Activated CD4-positive, alpha-beta T cell treated with anti-CD3 and anti-CD28 coated beads, Interleukin-2, amount 10 ng/mL, durations not matched to agents 7 days and 5 days (primary cell): ENCODE data around the gene CNOT8. TPM values are rescaled to one million over a fixed set of nuclear protein-coding genes. Genes with fewer than 3 reads are reported as not detected.
A peak's percentile ranks its signal among the peaks of the same experiment; 100 is the strongest.
"Not testable (repeated sequence)": the region's sequence is repeated elsewhere in the genome, so short reads cannot be mapped to it uniquely, and the experiment has no call there.

Experiments
- CTCF ChIA-PET: fragments of 350-600 bp; sonication (Branson Sonifier 250); formaldehyde crosslinking; loops from one replicate; lab custom pipeline; 2021; ENCODE audit warnings: antibody characterized with exemption; lab: Charles Lee
- POLR2A ChIA-PET: fragments of 350-600 bp; sonication (Branson Sonifier 250); formaldehyde crosslinking; loops from one replicate; lab custom pipeline; 2021; ENCODE audit warnings: antibody characterized with exemption; lab: Charles Lee
- DNase-seq: peaks from one replicate; pipeline ENCODE4 v3.0.0-alpha.2; 2020
- H3K27ac Mint-ChIP-seq: one replicate; pipeline ENCODE4 v1.8.0; 2021; ENCODE audit warnings: mild to moderate bottlenecking, moderate library complexity, mixed read lengths
- H3K27me3 Mint-ChIP-seq: one replicate; pipeline ENCODE4 v1.8.0; 2021; ENCODE audit warnings: mixed read lengths
- H3K36me3 Mint-ChIP-seq: one replicate; pipeline ENCODE4 v1.8.0; 2021; ENCODE audit warnings: low read depth, mixed read lengths
- H3K4me1 Mint-ChIP-seq: one replicate; pipeline ENCODE4 v1.8.0; 2021; ENCODE audit warnings: mixed read lengths
- H3K4me3 Mint-ChIP-seq: one replicate; pipeline ENCODE4 v1.8.0; 2021; ENCODE audit warnings: mild to moderate bottlenecking, moderate library complexity, mixed read lengths
- H3K9me3 Mint-ChIP-seq: one replicate; pipeline ENCODE4 v1.8.0; 2021; ENCODE audit warnings: mixed read lengths
- total RNA-seq, 2 experiments: library from RNA; stranded (reverse); gene quantifications; one replicate each; pipeline ENCODE4 v1.2.3, GENCODE V29; 2021

The CNOT8 gene
- total RNA-seq, 2 experiments from 2014 or later, result 78.7 to 84.7 TPM

DNA sequence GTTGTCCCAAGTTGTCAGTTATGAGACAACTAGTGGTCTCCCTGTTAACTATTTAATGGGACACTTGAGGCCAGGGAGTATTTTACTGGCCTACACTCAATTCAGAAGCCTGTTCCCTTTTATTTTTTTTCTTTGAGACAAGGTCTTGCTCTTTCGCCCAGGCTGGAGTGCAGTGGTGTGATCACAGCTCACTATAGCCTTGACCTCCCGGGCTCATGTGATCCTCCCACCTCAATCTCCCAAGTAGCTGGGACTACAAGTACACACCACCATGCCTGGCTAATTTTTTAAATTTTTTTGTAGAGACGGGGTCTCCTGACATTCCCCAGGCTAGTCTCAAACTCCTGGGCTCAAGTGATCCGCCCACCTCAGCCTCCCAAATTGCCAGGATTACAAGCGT is 35.5 kb upstream of the CNOT8 start:
- H3K27ac Mint-ChIP-seq, DNase-seq, H3K9me3 Mint-ChIP-seq, H3K4me3 Mint-ChIP-seq, H3K27me3 Mint-ChIP-seq, POLR2A ChIA-PET: not testable (repeated sequence)
- Mint-ChIP-seq H3K36me3 (peaks cover 30% of the 10 kb centered on the region), H3K4me1 (peaks cover 35% of the 10 kb centered on the region)
- CTCF ChIA-PET, result interaction anchor here (3.2 kb wide), 1 partner anchor 10 kb away, joined by 14 read pairs; no protein-coding TSS in a partner anchor

DNA sequence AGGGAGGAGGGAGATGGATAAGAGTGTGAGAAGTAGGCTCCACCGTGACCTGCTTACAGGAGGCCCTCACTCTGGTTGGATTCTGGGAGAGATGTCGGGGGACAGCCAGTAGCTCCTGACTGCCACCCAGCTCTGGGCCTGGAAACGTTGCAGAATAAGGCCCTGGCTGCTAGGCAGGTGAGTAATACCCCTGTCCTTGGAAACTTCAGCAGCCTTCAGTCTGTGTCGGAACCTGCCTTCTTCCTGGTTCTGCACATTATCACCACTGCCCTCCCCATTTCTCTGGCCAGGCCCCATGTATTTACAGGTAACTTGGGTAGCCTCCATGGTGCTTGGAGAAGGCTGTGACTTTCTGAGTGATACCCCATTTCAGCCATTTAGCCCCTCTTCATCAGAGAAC is 34.8 kb upstream of the CNOT8 start:
- Mint-ChIP-seq H3K4me1 (peaks cover 41% of the 10 kb centered on the region), H3K27ac (no peak overlapping the region), H3K4me3 (no peak overlapping the region), H3K9me3 (no peaks in the 10 kb centered on the region), H3K27me3 (no peaks in the 10 kb centered on the region), H3K36me3 (peaks cover 33% of the 10 kb centered on the region)
- DNase-seq, result no peak
- CTCF ChIA-PET, result interaction anchor here (0.5 to 3.2 kb wide), 2 partner anchors 10 to 78 kb away, joined by 4 to 14 read pairs; no protein-coding TSS in a partner anchor
- POLR2A ChIA-PET, result interaction anchor here (0.6 kb wide), 1 partner anchor 127 kb away, joined by 10 read pairs; no protein-coding TSS in a partner anchor

DNA sequence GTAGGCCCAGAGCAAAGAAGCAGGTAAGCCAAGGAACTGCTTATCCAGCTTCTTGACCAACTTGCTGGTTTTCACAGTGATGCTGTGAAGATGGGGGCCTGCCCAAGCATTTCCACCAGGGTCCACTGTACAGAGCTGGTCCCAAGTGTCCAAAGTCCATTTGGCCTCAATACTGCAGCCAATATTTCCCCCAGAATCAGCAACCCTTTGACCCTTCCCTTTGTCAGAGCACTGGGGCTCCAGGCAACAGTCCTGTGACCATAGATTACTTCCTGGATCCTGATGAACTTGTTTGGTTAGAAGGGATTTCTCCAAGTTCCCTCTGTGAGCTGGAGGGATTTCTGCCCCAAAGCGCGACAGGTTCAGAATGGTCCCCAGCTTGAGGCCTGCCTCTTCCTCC is 34.4 kb upstream of the CNOT8 start:
- no peaks in the 10 kb centered on the region for H3K9me3 Mint-ChIP-seq

DNA sequence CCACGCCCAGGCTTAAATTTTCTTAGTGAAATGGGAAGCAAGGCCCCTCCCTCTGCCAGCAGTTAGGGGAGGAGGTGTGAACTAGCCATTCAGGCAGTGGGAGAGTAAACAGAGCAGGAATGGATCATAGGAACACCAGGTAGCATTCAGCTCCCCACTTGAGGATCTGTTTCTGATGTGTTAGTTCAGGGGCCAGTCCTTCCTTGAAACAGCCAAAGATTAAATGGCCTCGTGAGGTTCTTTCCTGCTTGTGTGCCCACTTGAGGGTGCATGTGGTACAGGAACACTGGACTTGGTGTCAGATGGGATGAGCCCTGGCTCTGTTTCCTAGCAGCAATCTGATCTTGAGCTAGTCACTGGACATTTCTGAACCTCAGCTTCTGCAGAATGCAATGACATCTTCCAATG is 29.2 kb upstream of the CNOT8 start:
- peaks cover 35% of the 10 kb centered on the region for H3K36me3 Mint-ChIP-seq
- H3K27me3 Mint-ChIP-seq, result no peaks in the 10 kb centered on the region
- no peak for DNase-seq
- ChIA-PET CTCF (interaction anchor here (1.4 kb wide), 2 partner anchors 12 to 28 kb away, joined by 3 read pairs; no protein-coding TSS in a partner anchor), POLR2A (no interaction called here)
- H3K4me1 Mint-ChIP-seq, result peaks cover 54% of the 10 kb centered on the region
- H3K27ac Mint-ChIP-seq, result peak overlapping the region; percentile 89
- H3K4me3 Mint-ChIP-seq, result peak overlapping the region; percentile 45
- H3K9me3 Mint-ChIP-seq, result no peaks in the 10 kb centered on the region

More for the DNA sequence above, 34.4 kb upstream of the CNOT8 start:
- peaks cover 40% of the 10 kb centered on the region for H3K4me1 Mint-ChIP-seq
- H3K27me3 Mint-ChIP-seq, result no peaks in the 10 kb centered on the region
- H3K4me3 Mint-ChIP-seq, result no peak overlapping the region
- POLR2A ChIA-PET, result interaction anchor here (0.6 kb wide), 1 partner anchor 127 kb away, joined by 10 read pairs; no protein-coding TSS in a partner anchor
- peaks cover 34% of the 10 kb centered on the region for H3K36me3 Mint-ChIP-seq
- no peak for DNase-seq
- CTCF ChIA-PET, result interaction anchor here (1.5 to 3.2 kb wide), 2 partner anchors 9 to 17 kb away, joined by 4 to 14 read pairs; no protein-coding TSS in a partner anchor
- peak overlapping the region; percentile 31 for H3K27ac Mint-ChIP-seq

DNA sequence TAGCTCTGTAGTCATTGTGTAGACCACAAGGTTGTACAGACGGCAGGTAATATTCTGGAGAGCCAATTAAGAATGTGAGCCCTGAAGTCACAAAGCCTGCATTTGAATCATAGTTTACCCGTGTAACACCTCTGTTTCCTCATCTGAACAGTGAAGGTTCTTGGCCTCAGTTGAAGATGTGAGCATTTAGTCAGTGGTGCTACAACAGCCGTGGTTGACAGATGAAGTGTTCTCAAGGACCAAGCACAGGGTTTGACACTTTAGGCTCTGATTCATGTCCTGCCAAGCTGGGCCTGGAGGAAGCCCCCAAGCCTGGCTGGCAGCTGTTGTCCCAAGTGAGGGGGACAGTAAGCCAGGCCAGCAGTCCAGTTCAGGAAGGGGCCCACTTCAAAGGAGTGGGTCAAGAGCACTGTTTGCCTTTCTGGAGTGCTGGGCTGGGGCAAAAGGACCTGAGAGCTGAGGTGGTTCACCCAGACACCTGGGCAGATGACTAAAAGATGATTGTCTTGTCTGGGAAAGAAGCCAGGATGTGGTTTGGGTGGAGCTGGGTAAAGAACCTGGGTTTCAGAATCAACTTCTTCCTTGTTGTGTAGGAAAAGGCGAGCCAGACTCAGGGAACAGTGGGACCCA is 28.7 kb upstream of the CNOT8 start:
- H3K4me1 Mint-ChIP-seq, result peaks cover 58% of the 10 kb centered on the region
- POLR2A ChIA-PET, result interaction anchor here (0.5 kb wide), 1 partner anchor 16 kb away, joined by 3 read pairs; no protein-coding TSS in a partner anchor
- peaks cover 33% of the 10 kb centered on the region for H3K36me3 Mint-ChIP-seq
- peak overlapping the region; percentile 89 for H3K27ac Mint-ChIP-seq
- DNase-seq, result peak; percentile 52
- H3K4me3 Mint-ChIP-seq, result peak overlapping the region; percentile 45
- H3K27me3 Mint-ChIP-seq, result no peaks in the 10 kb centered on the region
- H3K9me3 Mint-ChIP-seq, result no peaks in the 10 kb centered on the region
- CTCF ChIA-PET, result interaction anchor here (1.0 to 1.4 kb wide), 4 partner anchors 12 to 28 kb away, joined by 3 to 4 read pairs (median 3); no protein-coding TSS in a partner anchor

DNA sequence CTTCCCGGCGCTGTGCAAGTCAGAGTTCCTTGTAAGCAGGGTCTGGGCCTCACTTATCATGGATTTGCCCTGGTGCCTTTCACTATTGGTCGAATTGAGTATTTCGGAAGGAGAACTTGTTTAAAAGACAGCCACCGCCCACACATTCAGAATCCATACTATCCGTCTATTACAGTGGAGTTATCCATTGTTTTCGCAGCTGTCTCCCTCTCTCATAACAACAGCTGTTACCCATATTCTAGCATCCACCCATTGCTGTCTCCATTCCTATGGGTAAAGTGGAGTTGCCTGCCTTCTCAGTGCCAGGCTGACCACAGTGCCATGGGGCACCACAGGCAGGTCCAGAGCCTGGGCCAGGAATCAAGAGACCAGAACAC is 28.2 kb upstream of the CNOT8 start:
- Mint-ChIP-seq H3K4me1 (peaks cover 59% of the 10 kb centered on the region), H3K36me3 (peaks cover 32% of the 10 kb centered on the region), H3K4me3 (peak overlapping the region; percentile 45), H3K9me3 (no peaks in the 10 kb centered on the region), H3K27me3 (no peaks in the 10 kb centered on the region), H3K27ac (peak overlapping the region; percentile 89)
- CTCF ChIA-PET, result interaction anchor here (1.0 to 1.4 kb wide), 3 partner anchors 17 to 27 kb away, joined by 3 to 4 read pairs (median 3); no protein-coding TSS in a partner anchor
- no peak for DNase-seq
- POLR2A ChIA-PET, result interaction anchor here (0.5 kb wide), 1 partner anchor 15 kb away, joined by 3 read pairs; no protein-coding TSS in a partner anchor

DNA sequence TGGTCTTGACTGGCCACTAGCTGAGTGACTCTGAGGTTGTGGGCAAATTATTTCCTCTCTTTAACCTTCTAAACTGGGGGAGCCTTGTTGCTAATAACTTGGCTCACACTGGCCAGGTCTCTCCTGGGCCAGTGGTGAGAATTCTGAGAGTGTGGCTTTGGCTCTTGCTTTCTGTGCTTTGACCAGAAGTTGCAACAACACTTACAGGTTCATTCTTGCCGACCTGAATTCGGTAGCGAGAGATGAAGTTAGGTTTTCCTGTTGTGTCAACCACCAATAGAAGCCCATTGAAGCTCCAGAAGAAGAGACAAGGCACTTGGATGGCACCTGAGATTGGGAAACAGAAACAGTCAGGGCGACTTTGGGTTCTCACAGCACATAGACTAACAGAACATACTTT is 27.8 kb upstream of the CNOT8 start:
- DNase-seq, result no peak
- Mint-ChIP-seq H3K9me3 (no peaks in the 10 kb centered on the region), H3K27me3 (no peaks in the 10 kb centered on the region), H3K4me3 (no peak overlapping the region), H3K27ac (peak overlapping the region; percentile 89), H3K4me1 (peaks cover 58% of the 10 kb centered on the region), H3K36me3 (peaks cover 31% of the 10 kb centered on the region)
- POLR2A ChIA-PET, result no interaction called here
- CTCF ChIA-PET, result interaction anchor here (1.0 to 1.4 kb wide), 2 partner anchors 17 to 18 kb away, joined by 3 to 4 read pairs; no protein-coding TSS in a partner anchor

DNA sequence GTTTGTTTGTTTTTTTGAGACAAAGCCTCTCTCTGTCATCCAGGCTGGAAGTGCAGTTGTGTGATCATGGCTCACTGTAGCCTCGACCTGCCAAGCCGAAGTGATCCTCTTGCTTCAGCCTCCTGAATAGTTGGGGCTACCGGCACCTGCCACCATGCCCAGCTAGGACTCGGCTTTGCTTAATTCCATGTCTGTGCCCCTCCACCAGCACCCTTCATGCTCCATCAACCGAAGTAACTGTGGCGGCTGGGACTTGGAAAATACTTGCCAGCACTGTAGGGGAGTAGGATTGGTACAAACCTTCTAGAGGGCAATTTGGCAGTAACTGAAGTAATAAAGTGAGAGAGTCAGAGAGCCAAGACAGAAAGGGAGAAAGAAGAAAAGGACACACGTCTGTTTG is 27.0 kb upstream of the CNOT8 start:
- Mint-ChIP-seq H3K4me3 (no peak overlapping the region), H3K4me1 (peaks cover 53% of the 10 kb centered on the region), H3K27ac (peak overlapping the region; percentile 50), H3K9me3 (no peaks in the 10 kb centered on the region), H3K27me3 (no peaks in the 10 kb centered on the region), H3K36me3 (peaks cover 27% of the 10 kb centered on the region)
- CTCF ChIA-PET, result no interaction called here
- POLR2A ChIA-PET, result no interaction called here
- no peak for DNase-seq

DNA sequence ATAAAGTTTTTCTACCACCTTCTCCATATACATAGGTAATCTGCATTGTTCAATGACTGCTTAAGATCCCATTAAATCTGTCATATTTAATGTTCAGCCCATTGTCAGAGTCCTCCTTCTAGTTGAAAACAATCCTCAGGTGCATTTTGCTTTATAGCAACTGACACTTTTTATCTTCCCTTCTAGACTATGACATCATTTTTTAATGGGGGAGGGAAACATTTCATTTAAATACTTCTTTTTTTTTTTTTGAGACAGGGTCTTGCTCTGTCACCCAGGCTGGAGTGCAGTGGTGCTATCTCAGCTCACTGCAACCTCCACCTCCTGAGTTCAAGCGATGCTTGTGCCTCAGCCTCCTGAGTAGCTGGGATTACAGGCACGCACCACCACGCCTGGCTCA is 25.6 kb upstream of the CNOT8 start:
- CTCF ChIA-PET, result interaction anchor here (0.8 to 3.3 kb wide), 2 partner anchors 10 kb away, joined by 3 to 14 read pairs; no protein-coding TSS in a partner anchor
- H3K27me3 Mint-ChIP-seq, POLR2A ChIA-PET, H3K9me3 Mint-ChIP-seq, H3K4me3 Mint-ChIP-seq, H3K27ac Mint-ChIP-seq, DNase-seq: not testable (repeated sequence)
- Mint-ChIP-seq H3K36me3 (peaks cover 31% of the 10 kb centered on the region), H3K4me1 (peaks cover 41% of the 10 kb centered on the region)

DNA sequence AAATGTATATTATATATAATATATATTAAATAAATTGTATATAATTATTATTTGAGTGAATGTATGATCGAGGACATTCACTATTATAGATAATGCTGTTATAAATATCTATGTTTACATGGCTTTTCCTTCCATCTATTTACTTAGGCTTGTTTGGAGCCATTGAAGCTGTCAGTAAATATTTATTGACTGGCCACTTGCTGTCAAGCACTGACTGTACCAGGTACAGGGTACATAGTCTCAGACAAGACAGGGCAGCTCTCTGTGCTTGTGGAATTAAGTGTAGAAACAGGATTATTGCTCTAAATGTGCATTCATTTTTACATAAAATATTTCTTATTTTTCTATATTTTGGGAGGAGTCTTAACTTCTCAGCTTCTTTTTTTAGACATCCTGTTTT is 24.4 kb upstream of the CNOT8 start:
- Mint-ChIP-seq H3K4me1 (peaks cover 30% of the 10 kb centered on the region), H3K9me3 (no peaks in the 10 kb centered on the region), H3K27me3 (no peaks in the 10 kb centered on the region), H3K27ac (no peak overlapping the region), H3K36me3 (peaks cover 24% of the 10 kb centered on the region), H3K4me3 (no peak overlapping the region)
- DNase-seq, result no peak
- POLR2A ChIA-PET, result no interaction called here
- CTCF ChIA-PET, result interaction anchor here (3.3 kb wide), 1 partner anchor 11 kb away, joined by 14 read pairs; no protein-coding TSS in a partner anchor

DNA sequence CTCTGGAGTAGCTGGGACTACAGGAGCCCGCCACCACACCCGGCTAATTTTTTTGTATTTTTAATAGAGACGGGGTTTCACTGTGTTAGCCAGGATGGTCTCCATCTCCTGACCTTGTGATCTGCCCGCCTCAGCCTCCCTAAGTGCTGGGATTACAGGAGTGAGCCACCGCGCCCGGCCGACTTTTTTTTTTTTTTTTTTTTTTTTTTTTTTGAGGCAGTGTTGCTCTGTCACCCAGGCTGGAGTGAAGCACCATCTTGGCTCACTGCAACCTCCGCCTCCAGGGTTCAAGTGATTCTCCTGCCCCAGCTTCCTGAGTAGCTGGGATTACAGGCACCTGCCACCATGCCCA is 22.8 kb upstream of the CNOT8 start:
- CTCF ChIA-PET, result interaction anchor here (1.3 to 2.0 kb wide), 2 partner anchors 9 to 14 kb away, joined by 4 to 6 read pairs; no protein-coding TSS in a partner anchor
- H3K36me3 Mint-ChIP-seq, result peaks cover 16% of the 10 kb centered on the region
- H3K4me1 Mint-ChIP-seq, result peaks cover 16% of the 10 kb centered on the region
- H3K9me3 Mint-ChIP-seq, POLR2A ChIA-PET, DNase-seq, H3K27me3 Mint-ChIP-seq, H3K4me3 Mint-ChIP-seq, H3K27ac Mint-ChIP-seq: not testable (repeated sequence)

DNA sequence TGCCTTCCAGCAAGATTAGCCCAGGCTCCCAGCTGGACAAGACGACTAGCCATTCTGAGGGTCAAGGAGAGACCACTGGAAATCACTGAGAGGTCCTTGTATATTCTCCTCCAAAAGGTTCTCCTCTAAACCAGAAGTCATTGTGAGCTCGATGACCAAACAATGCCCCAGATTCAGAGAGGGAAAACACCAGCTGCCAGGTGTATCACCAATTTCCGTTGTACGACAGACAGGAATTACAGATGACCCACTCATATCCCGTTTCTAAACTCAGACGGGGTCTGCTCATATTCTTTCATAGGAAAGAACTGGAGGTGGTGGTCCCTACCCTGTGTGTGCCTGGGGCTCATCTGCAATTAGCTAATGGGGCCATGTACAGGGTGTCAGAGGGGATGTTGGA is 22.2 kb upstream of the CNOT8 start:
- H3K27ac Mint-ChIP-seq, result no peak overlapping the region
- CTCF ChIA-PET, result interaction anchor here (1.3 to 2.0 kb wide), 2 partner anchors 9 to 13 kb away, joined by 4 to 6 read pairs; no protein-coding TSS in a partner anchor
- H3K4me3 Mint-ChIP-seq, result no peak overlapping the region
- no peaks in the 10 kb centered on the region for H3K27me3 Mint-ChIP-seq
- H3K36me3 Mint-ChIP-seq, result peaks cover 13% of the 10 kb centered on the region
- peaks cover 11% of the 10 kb centered on the region for H3K4me1 Mint-ChIP-seq
- no peaks in the 10 kb centered on the region for H3K9me3 Mint-ChIP-seq
- DNase-seq, result no peak
- POLR2A ChIA-PET, result no interaction called here
